Measurements from ENCODE around the gene AQP12A.
"Not testable (repeated sequence)": the region's sequence is repeated elsewhere in the genome, so short reads cannot be mapped to it uniquely, and the experiment has no call there.

Gene AQP12A

DNA sequence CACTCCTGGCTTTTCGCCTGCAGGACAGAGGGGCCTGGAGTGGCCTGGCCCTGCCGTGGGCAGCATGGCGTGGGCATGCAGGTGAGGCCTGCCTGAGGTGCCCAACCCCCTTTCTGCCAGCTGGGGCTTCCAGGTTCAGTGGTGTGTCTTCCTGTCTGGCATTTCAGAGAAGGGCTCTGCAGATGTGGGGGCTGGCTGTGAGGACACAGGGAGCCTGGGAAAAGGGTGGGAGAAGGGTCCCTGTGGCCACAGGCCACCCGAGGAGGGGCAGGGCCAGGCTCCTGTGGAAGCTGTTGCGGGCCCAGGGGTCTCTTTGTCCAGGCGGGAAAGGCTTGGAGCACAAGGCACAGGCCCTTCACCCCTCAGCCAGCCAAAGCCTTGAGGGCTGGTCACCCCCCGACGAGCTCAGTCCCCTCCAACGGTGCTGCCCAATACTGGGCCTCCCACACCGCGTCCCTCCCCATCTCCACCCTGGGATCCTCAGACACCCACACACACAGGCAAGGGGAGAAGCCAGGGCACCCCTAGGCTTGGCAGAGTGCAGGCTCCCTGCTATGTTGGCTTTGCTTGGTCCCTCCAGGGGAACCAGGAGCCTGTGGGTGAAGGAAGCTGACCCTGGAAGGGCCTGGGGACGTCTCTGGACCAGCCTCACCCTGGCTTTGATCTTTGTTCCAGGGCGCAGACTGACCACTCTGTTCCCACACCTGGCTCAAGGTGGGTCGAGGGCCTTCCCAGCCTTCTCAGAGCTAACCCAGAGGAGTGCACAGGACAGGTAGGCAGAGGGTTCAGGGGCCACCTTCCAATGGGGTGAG lies 3.7 kb upstream of the AQP12A start:
- no peak for DNase-seq (ENCODE audit: low read depth in 2 of 2)

DNA sequence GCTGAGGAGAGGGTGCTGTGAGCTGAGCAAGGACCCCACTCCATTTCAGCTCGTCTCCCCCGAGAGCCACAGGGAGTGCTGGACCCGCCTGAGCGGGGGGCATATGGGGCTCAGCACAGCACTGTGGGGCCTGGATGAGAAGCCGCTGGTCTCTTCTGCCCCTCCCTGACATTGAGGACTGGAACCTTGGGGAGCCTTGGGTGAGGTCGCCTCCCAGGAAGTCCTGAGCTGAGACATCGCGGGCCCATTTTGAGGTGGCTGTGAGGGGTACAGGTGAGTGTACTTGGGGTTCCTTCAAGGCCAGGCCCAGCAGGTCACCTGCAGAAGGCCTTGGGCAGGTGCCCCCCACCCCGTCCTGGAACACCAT lies 3.1 kb upstream of the AQP12A start:
- DNase-seq (ENCODE audit: low read depth in 2 of 2): no peak

GRCh38 chr2:240689975-240690374 lies 1.7 kb upstream of the AQP12A start:
- DNase-seq (ENCODE audit: low read depth in 2 of 2): no peak

- not testable (repeated sequence) for DNase-seq (ENCODE audit: low read depth in 2 of 2)
These were observed 1.1 kb upstream of the AQP12A start for GRCh38 chr2:240690421-240691074.

DNA sequence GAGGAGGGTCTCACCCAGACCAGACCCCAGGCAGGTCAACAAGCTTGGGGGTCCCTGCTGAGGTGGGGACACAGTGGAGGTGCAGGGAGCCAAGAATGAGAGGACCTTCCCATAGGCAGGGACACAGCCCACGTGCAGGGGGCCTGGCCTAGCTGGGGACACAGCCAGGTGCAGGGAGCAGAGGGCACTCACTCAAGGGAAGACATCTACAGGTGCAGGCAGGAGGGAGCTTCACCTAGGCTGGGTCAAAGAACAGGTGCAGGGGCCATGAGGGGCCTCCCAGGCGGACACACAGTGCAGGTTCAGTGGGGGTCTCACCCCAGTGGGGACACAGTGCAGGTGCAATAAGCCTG lies 615 bp upstream of the AQP12A start:
- not testable (repeated sequence) for DNase-seq (ENCODE audit: low read depth in 2 of 2)

DNA sequence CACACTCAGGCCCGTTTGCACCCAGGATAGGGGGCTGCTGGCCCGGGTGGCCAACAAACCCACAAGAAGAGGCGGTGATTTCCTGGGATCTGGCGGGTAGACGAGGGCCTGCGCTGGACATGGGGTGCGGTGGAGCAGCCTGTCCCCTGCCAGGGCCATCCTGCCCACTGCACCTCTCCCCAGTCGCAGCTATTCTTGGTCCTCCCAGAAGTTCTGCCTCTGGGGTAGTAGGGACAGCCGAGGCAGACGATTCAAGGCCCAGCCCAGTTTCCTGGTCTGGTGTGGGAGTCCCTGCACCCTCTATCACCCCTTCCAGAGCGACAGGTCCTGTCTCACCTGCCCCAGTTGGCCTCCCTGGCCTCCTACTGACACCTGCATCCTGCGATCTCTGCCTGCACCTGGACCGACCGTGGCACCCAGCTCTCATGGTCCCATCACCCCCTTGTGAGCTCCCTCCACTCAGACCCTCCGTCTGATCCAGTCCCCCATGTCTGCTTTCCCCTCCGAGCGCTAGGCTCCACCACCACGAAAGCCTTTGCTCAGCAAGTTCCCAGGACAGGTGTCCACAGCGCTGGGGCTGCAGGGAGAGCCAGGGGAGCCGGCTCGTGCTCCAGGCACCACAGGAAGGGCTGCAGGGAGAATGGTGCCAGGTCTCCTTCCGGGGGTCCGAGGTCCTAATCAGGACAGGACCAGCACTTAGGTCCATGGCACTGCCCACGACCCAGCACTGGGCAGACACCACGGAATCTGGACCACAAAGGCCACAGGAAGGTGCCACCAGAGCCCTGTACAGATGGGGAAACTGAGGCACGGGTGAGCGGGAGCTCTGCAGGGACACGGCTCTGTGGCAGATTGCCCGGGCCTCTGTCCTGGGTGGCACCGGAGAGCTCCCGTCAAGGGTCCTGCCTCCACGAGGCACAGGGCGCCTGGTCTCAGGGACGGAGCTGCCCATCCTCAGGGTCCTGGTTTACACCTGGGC lies 1.2 kb downstream of the AQP12A start:
- DNase-seq (ENCODE audit: low read depth in 2 of 2): not testable (repeated sequence)

- not testable (repeated sequence) for DNase-seq (ENCODE audit: low read depth in 2 of 2)
These were observed 2.6 kb downstream of the AQP12A start for GRCh38 chr2:240694304-240694703.

- not testable (repeated sequence) for DNase-seq (ENCODE audit: low read depth in 2 of 2)
These were observed 3.9 kb downstream of the AQP12A start for GRCh38 chr2:240695593-240695992.

DNA sequence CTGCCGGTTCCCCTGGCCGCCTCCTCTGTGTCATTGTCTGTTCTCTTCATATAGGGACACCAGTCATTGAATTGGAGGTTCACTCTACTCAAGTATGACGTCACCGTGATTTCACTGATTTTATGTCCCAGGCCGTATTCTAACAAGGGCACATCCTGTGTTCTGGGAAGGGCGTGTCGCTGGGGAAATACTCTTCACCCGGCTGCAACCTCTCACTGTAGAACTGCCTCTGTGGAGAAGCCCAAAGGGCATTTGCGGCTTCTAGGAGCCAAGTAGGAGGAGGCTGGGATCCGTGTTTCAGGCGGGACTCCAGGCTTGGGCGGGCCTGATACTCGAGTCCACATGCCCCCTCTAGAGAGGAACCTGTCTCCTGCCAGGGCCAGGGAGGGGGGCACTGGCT lies 4.8 kb downstream of the AQP12A start:
- DNase-seq (ENCODE audit: low read depth in 2 of 2): not testable (repeated sequence)

DNA sequence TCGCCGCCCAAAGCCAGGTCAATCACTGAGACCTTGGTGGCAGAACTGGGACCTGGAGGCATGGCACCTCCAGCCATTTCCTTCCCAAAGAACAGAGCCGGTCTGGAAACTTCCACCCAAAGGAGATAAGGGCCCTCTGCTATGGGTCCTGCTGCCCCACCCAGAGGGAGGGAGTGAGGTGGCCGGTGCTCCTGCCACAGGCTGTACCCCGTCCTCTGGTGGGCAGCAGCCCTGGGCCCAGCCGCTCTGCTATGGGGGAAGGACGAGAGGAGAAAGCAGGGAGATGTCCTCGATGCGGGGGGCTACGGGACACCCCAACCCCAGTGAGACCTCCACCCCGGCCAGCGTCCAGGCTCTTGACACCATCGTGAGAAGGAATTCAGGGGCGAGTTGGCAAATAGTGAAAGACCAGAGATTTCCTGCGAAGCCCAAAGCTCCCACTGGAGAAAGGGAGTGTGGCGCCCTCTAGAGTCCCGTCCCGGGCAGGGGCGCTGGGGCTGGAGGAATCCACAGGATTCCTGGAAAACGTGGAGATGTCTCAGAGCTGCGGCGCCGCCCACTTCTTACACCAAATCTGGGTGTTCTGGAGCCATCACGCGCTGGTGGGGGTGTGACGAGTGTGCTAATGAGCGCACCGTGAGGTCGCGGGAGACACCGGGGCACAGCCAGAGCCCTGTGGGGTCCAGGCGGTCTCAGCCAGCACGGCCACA lies 7.3 kb downstream of the AQP12A start:
- DNase-seq (ENCODE audit: low read depth in 2 of 2): not testable (repeated sequence)

DNA sequence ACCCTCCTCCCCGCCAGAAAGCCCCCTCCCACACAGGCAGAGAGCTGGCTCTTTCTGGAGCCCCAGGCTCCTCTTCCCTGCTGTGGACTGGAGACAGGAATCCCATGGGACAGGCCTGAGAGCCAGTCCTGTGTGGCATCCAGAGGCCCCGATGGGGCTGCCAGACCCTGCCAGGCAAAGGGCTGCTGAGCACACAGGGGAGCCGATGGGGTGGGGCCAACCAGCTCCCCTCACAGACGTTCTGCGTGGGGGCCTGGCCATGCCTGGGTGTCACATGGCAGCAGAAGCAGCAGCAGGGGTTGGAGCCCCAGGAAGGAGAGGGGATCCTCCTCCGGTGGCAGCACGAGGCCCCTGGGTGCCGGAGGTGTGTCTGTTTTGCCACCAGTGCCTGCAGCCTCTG lies 8.2 kb downstream of the AQP12A start:
- DNase-seq (ENCODE audit: low read depth in 2 of 2): not testable (repeated sequence)

DNA sequence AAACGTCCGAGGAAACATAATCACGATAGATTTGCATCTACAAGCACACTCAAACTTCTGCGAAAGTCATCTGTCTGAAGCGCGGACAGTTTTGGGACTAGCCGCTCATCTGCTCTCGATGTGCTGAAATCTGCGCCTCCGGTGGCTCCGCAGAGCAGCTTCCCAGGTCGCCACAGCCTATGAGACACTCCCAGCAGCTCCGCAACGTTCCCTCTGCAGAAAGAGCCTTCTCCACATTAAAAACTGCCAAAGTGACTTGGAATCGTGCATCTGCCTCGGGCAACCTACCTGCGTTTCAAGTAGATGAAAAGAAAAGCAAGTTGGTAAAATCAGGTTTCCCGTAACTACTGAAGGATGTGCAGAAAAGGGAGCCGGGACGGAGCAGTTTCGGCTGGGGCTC lies 8.9 kb downstream of the AQP12A start:
- DNase-seq (ENCODE audit: low read depth in 2 of 2): not testable (repeated sequence)

- DNase-seq (ENCODE audit: low read depth in 2 of 2): no peak
These were observed 9.5 kb downstream of the AQP12A start for GRCh38 chr2:240701091-240701735.

DNA sequence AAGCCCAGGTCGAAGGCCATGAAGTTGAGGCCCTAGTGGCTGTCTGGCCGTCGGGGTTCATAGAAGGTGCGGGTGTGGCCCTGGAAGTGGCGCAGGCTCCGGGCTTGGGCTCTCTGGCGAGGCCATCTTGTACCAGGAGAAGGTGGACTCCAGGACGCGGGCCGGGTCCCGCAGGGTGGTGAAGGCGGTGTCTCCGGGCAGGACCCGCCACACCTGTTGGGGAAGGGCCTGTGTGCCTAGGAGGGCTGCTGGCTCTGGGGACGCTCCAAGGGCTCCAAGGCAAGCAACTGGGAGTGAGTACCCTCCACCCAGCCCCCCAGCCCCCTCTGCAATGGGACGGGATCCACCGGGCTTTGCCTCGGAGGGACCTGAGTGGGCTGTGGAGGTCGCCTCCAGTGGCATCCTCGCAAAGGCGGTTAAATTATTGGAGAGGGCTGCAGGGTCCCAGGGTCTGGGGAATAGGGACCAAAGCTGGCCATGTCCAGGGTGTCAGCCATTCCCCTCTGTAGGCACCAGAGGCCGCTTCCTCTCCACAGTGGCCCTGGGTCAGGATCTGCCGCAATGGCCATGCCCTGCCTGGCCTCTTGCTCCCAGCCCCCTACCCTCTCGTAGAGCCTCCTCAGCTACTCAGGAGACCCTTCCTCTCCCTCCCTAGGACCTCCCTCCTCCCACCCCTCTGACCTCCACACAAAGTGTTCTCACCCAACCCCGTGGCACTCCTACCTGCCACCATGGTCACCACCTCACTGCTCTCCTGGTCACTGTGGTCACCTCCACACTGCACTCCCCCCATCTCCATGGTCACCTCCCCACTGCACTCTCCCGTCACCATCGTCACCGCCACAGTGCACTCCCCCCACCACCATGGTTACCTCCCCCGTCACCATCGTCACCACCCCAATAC lies 10.3 kb downstream of the AQP12A start:
- DNase-seq (ENCODE audit: low read depth in 2 of 2): no peak

DNA sequence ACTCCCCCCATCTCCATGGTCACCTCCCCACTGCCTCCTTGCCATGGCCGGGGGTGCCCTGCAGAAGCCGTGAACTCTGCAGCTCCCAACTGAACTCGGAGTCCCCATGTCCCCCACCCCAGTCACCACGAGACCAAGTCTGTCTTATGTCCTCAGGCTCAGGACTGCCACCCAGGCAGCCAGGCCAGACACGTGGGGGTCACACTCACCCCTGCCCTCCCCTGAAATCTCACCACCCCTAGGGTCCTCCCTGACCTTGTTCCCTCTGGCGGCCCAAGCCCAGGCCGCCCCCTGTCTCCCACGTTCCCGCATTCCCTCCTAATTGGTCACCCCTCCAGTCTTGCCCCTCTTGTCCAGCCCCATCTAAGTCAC lies 11.0 kb downstream of the AQP12A start:
- no peak for DNase-seq (ENCODE audit: low read depth in 2 of 2)

- DNase-seq (ENCODE audit: low read depth in 2 of 2): no peak
These were observed 12.0 kb downstream of the AQP12A start for GRCh38 chr2:240703417-240704341.

GRCh38 chr2:240704651-240705050 lies 13.0 kb downstream of the AQP12A start:
- DNase-seq (ENCODE audit: low read depth in 2 of 2): peak; percentile 17 to 22

- no peak for DNase-seq (ENCODE audit: low read depth in 2 of 2)
These were observed 13.6 kb downstream of the AQP12A start for GRCh38 chr2:240705204-240705791.

Data from stimulated activated CD4-positive, alpha-beta T cell treated with anti-CD3 and anti-CD28 coated beads, Interleukin-1b, Interleukin-23, amount 100 ng/mL, for 4 hours (primary cell).